Neural cell (in vitro differentiated cells): ENCODE measurements around the gene DGKI.

Experiments
- POLR2AphosphoS5 ChIP-seq: IDR thresholded peaks from 2 replicates; pipeline ENCODE4 v1.6.1; 2012
- TF ChIP-seq, protein P1 (sequence below): fragments of 450-650 bp; IDR thresholded peaks from 2 replicates; pipeline ENCODE4 v1.5.1; 2014; ENCODE audit warnings: antibody characterized with exemption, mild to moderate bottlenecking, moderate library complexity; ENCODE audit not compliant: poor library complexity, severe bottlenecking

DNA sequence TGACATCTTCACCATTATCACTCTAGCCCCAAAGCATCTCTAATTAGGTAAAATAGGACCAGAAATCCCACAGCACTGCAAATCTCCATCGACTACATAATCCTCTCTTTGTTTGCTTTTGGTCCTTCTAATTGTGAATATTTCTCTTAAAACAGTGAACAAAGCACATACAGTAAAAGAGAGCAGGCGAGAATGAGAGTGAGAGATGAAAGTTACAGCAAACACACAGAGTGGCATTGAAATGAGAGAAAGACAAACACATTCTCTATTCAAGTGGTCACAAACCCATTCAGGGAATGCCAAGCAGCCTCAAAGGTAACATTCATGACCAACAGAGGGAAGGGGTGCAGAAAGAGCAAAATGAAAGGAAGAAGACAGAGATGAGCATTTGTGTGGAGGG, 393.4 kb downstream of the DGKI start:
- TF ChIP-seq, protein P1, sequence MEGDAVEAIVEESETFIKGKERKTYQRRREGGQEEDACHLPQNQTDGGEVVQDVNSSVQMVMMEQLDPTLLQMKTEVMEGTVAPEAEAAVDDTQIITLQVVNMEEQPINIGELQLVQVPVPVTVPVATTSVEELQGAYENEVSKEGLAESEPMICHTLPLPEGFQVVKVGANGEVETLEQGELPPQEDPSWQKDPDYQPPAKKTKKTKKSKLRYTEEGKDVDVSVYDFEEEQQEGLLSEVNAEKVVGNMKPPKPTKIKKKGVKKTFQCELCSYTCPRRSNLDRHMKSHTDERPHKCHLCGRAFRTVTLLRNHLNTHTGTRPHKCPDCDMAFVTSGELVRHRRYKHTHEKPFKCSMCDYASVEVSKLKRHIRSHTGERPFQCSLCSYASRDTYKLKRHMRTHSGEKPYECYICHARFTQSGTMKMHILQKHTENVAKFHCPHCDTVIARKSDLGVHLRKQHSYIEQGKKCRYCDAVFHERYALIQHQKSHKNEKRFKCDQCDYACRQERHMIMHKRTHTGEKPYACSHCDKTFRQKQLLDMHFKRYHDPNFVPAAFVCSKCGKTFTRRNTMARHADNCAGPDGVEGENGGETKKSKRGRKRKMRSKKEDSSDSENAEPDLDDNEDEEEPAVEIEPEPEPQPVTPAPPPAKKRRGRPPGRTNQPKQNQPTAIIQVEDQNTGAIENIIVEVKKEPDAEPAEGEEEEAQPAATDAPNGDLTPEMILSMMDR, result no peak
- TF ChIP-seq POLR2AphosphoS5, result no peak
